Right lobe of liver (tissue), 6 donors: ENCODE results near the gene FRMD4A. TPM values are rescaled to one million over a fixed set of nuclear protein-coding genes. Genes with fewer than 3 reads are reported as not detected.

ENCODE experiments used
- ATAC-seq, 4 donors: fragments of 200-7000 bp; cut with Tn5 transposase; one replicate each; pipeline ENCODE4 v1.9.1; 2020; ENCODE audit warnings: mild to moderate bottlenecking in 4 of 4, moderate library complexity in 4 of 4
- DNase-seq, 3 donors: peaks; one replicate each; pipeline ENCODE4 v3.0.0-alpha.2; 2020
- H3K27ac ChIP-seq, 3 donors: fragments of 200-600 bp; one replicate each; pipeline ENCODE4 v1.8.0; 2022
- H3K27me3 ChIP-seq, 2 donors: fragments of 200-600 bp; one replicate each; pipeline ENCODE4 v1.8.0; 2022
- H3K36me3 ChIP-seq, 4 donors: fragments of 200-600 bp; sonication (generic) in 1 of 4; one replicate each; pipeline versions ENCODE4 v1.5.1 to v1.8.0; 2017 to 2022; ENCODE audit warnings: control low read depth in 1 of 4
- H3K4me1 ChIP-seq, 4 donors: fragments of 200-600 bp; sonication (generic) in 1 of 4; one replicate each; pipeline versions ENCODE4 v1.5.1 to v1.8.0; 2017 to 2022; ENCODE audit warnings: control low read depth in 1 of 4
- H3K4me3 ChIP-seq, 3 donors: fragments of 200-600 bp; one replicate each; pipeline ENCODE4 v1.8.0; 2022
- H3K9me3 ChIP-seq, 4 donors: fragments of 200-600 bp; sonication (generic) in 1 of 4; one replicate each; pipeline versions ENCODE4 v1.5.1 to v1.8.0; 2017 to 2022; ENCODE audit warnings: control low read depth in 1 of 4
- CTCF ChIP-seq, 4 donors: fragments of 200-600 bp in 3 of 4; fragments of 450-650 bp in 1 of 4; IDR thresholded peaks; one replicate each; pipeline versions ENCODE4 v1.5.1 to v1.8.0; 2016 to 2022; ENCODE audit warnings: antibody characterized with exemption in 4 of 4, mild to moderate bottlenecking in 2 of 4
- POLR2A ChIP-seq: fragments of 450-650 bp; IDR thresholded peaks from one replicate; pipeline ENCODE4 v1.6.1; 2017; ENCODE audit warnings: antibody characterized with exemption, mild to moderate bottlenecking
- WGBS: methylation state at CpG from one replicate; pipeline ENCODE4 v1.1.6; 2018; ENCODE audit warnings: low coverage, low lambda C conversion rate; ENCODE audit not compliant: insufficient coverage; ENCODE audit errors: missing lambda C conversion rate; 5-methylcytosine and 5-hydroxymethylcytosine counted together
- intact Hi-C, 2 donors: fragments of 100-400 bp; cut with DNase I; formaldehyde crosslinking; loops; one replicate each; pipeline versions ENCODE4 v1.11.2 to v1.14.1; 2022
- total RNA-seq, 6 experiments: library from RNA; depleted of rRNA in 2 of 6; stranded (reverse); fragments of >200 nt in 2 of 6; fragmentation: NEBNext Ultra II Directional in 3 of 6; extraction: Animal tissue kit (Norgen Biotek cat#: 25700) in 3 of 6; gene quantifications; one replicate each; pipeline versions ENCODE4 v1.1.0 to v1.2.4, GENCODE V29; 2016 to 2023
- donor health status: DM: no; HTN: yes; CAD: no.
- donor health status: DM: no; HTN: no; CAD: no.
- donor health status: DM: no; HTN: no; CAD: no.
- donor health status: DM: no; HTN: yes; CAD: no.
- donor health status: DM: no; HTN: yes; CAD: no.

FRMD4A gene
- total RNA-seq, 6 experiments from 2014 or later = 8.4 to 22.8 (median 13.3) TPM

GRCh38 chr10:13731799-13732198 is 598.9 kb downstream of the FRMD4A start:
- ATAC-seq (no peak), DNase-seq (no peak)
- Histone ChIP-seq H3K9me3 (no peaks in the 10 kb centered on the region), H3K27me3 (no peaks in the 10 kb centered on the region), H3K4me3 (no peak overlapping the region), H3K4me1 (no peaks in the 10 kb centered on the region), H3K36me3 (no peaks in the 10 kb centered on the region), H3K27ac (no peak overlapping the region)
- no peak for TF ChIP-seq POLR2A
- intact Hi-C loops = no loop called here
- WGBS = 66% methylated on average over 8 of the region's 8 CpGs

- no peak for ATAC-seq
- WGBS = 94% methylated on average over 5 of the region's 7 CpGs
- TF ChIP-seq CTCF (IDR thresholded peaks at IDR 0.05) = no peak
- TF ChIP-seq POLR2A = no peak
These were observed 599.8 kb downstream of the FRMD4A start for GRCh38 chr10:13730956-13731355.

GRCh38 chr10:13730306-13730652 is 600.4 kb downstream of the FRMD4A start:
- no peak overlapping the region for H3K27ac ChIP-seq
- H3K36me3 ChIP-seq = no peaks in the 10 kb centered on the region
- ATAC-seq (no peak), DNase-seq (no peak)
- no peak overlapping the region for H3K4me3 ChIP-seq
- H3K27me3 ChIP-seq = no peaks in the 10 kb centered on the region
- intact Hi-C loops = no loop called here
- no peak for TF ChIP-seq CTCF (IDR thresholded peaks at IDR 0.05)
- TF ChIP-seq POLR2A = no peak
- H3K4me1 ChIP-seq = no peaks in the 10 kb centered on the region
- no peaks in the 10 kb centered on the region for H3K9me3 ChIP-seq
- 89% methylated on average over 9 of the region's 10 CpGs for WGBS

More at GRCh38 chr10:13730956-13731355, 599.8 kb downstream of the FRMD4A start:
- Histone ChIP-seq H3K4me3 (no peak overlapping the region), H3K9me3 (no peaks in the 10 kb centered on the region), H3K27ac (no peak overlapping the region), H3K4me1 (no peaks in the 10 kb centered on the region), H3K36me3 (no peaks in the 10 kb centered on the region), H3K27me3 (no peaks in the 10 kb centered on the region)
- intact Hi-C loops = no loop called here
- DNase-seq = no peak

- Histone ChIP-seq H3K9me3 (no peaks in the 10 kb centered on the region), H3K27me3 (no peaks in the 10 kb centered on the region), H3K27ac (no peak overlapping the region), H3K4me1 (no peaks in the 10 kb centered on the region), H3K36me3 (no peaks in the 10 kb centered on the region), H3K4me3 (no peak overlapping the region)
- DNase-seq (no peak), ATAC-seq (no peak)
- intact Hi-C loops = no loop called here
- 72% methylated on average over 3 of the region's 11 CpGs for WGBS
- no peak for TF ChIP-seq CTCF (IDR thresholded peaks at IDR 0.05)
- no peak for TF ChIP-seq POLR2A
These were observed 601.0 kb downstream of the FRMD4A start for GRCh38 chr10:13729586-13730305.

DNA sequence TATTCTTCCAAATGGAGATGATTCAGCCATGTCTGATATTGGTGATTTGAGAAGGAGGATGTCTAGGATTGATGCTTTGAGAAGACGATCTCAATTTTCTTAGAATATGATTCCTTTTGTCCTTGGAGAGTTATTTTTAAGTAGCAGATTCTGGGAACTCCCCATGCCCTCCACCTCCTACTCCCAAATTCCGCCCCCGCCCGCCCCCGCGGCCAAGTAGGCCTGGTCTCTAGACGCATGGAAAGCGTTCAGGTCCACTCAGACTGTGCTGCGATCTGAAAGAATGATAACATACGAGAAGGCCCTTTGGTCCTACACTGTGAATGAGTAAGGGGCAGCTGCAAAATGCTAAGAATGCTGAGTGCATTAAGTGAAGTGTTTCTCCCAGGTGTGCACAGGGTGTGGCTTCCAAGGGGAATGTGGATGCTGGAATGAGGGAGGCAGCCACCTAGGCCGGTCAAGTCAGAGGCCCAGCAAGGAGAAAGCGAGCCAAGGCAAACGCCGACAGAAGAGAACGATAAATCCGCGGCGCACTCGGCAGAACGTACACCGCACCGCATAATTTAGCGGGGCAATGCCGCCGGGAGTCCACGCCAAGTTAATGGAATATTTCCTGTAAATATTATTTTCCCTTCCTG is 601.7 kb downstream of the FRMD4A start:
- Histone ChIP-seq H3K9me3 (no peaks in the 10 kb centered on the region), H3K27me3 (no peaks in the 10 kb centered on the region), H3K4me3 (no peak overlapping the region), H3K27ac (no peak overlapping the region), H3K4me1 (no peaks in the 10 kb centered on the region), H3K36me3 (no peaks in the 10 kb centered on the region)
- WGBS = 88% methylated on average over 13 of the region's 26 CpGs
- intact Hi-C loops = no loop called here
- ATAC-seq (no peak), DNase-seq (no peak)
- no peak for TF ChIP-seq POLR2A
- no peak for TF ChIP-seq CTCF (IDR thresholded peaks at IDR 0.05)
